Measurements from ENCODE around the gene USP5. TPM values are rescaled to one million over a fixed set of nuclear protein-coding genes. Genes with fewer than 3 reads are reported as not detected.
A peak's percentile ranks its signal among the peaks of the same experiment; 100 is the strongest.

The USP5 gene
- total RNA-seq, 3 donors from 2014 or later (not counting 1 experiment from before 2014, with no cell fraction given): 48.3 to 67.2 (median 57.2) TPM

GRCh38 chr12:6828781-6829535, 23.0 kb upstream of the USP5 start:
- DNase-seq (peak in 1 of 2 donors; percentile 65), ATAC-seq (peak; percentile 53 to 59 (median 56))
- intact Hi-C loops (cut with micrococcal nuclease): loop anchor here (5.0 kb wide), 1 partner anchor 77 kb away; the partner anchor contains the start of gene MLF2
- peak overlapping the region; percentile 46 for H3K4me3 ChIP-seq (ENCODE audit: low read length)
- no peaks in the 10 kb centered on the region for H3K36me3 ChIP-seq (ENCODE audit: control insufficient read depth, insufficient read depth, low read length)
- H3K27ac Mint-ChIP-seq: peak overlapping the region in 1 of 2 donors; percentile 73
- no peaks in the 10 kb centered on the region for H3K36me3 Mint-ChIP-seq
- TF ChIP-seq CTCF (IDR thresholded peaks at IDR 0.05): no peak
- no peaks in the 10 kb centered on the region for H3K9me3 Mint-ChIP-seq
- H3K27me3 ChIP-seq (ENCODE audit: control insufficient read depth, insufficient read depth, low read length): peaks cover 44% of the 10 kb centered on the region
- peaks cover 61 to 63% of the 10 kb centered on the region in 2 donors for H3K27me3 Mint-ChIP-seq (ENCODE audit: low read depth in 2 of 2)
- under 1% methylated on average over 71 of the region's 71 CpGs for WGBS (ENCODE audit: insufficient coverage)
- H3K4me1 ChIP-seq (ENCODE audit: control insufficient read depth, insufficient read depth, low read length): peaks cover 22% of the 10 kb centered on the region
- H3K9me3 ChIP-seq (ENCODE audit: control insufficient read depth, insufficient read depth, low read length): no peaks in the 10 kb centered on the region
- no peak overlapping the region for H3K27ac ChIP-seq (ENCODE audit: low read length)
- peaks cover 20 to 33% of the 10 kb centered on the region in 2 donors for H3K4me1 Mint-ChIP-seq
- H3K4me3 Mint-ChIP-seq: peak overlapping the region; percentile 94

- Histone ChIP-seq H3K4me3 (ENCODE audit: low read length) (no peak overlapping the region), H3K27ac (ENCODE audit: low read length) (no peak overlapping the region), H3K36me3 (ENCODE audit: control insufficient read depth, insufficient read depth, low read length) (no peaks in the 10 kb centered on the region), H3K4me1 (ENCODE audit: control insufficient read depth, insufficient read depth, low read length) (peaks cover 22% of the 10 kb centered on the region), H3K9me3 (ENCODE audit: control insufficient read depth, insufficient read depth, low read length) (no peaks in the 10 kb centered on the region), H3K27me3 (ENCODE audit: control insufficient read depth, insufficient read depth, low read length) (peaks cover 43% of the 10 kb centered on the region)
- ATAC-seq (no peak), DNase-seq (no peak)
- 65% methylated on average over 19 of the region's 19 CpGs for WGBS (ENCODE audit: insufficient coverage)
- Mint-ChIP-seq H3K4me3 (peak overlapping the region; percentile 94), H3K36me3 (no peaks in the 10 kb centered on the region), H3K27me3 (ENCODE audit: low read depth in 2 of 2) (peaks cover 57% of the 10 kb centered on the region in 2 donors), H3K9me3 (no peaks in the 10 kb centered on the region), H3K27ac (peak overlapping the region in 1 of 2 donors; percentile 73), H3K4me1 (peaks cover 20 to 33% of the 10 kb centered on the region in 2 donors)
- intact Hi-C loops (cut with micrococcal nuclease): loop anchor here (5.0 kb wide), 1 partner anchor 77 kb away; the partner anchor contains the start of gene MLF2
- no peak for TF ChIP-seq CTCF (IDR thresholded peaks at IDR 0.05)
These were observed 22.3 kb upstream of the USP5 start for GRCh38 chr12:6829536-6830220.

- Mint-ChIP-seq H3K4me3 (peak overlapping the region; percentile 94), H3K4me1 (peaks cover 20 to 28% of the 10 kb centered on the region in 2 donors), H3K9me3 (no peaks in the 10 kb centered on the region), H3K36me3 (no peaks in the 10 kb centered on the region), H3K27me3 (ENCODE audit: low read depth in 2 of 2) (peaks cover 50% of the 10 kb centered on the region in 2 donors), H3K27ac (no peak overlapping the region)
- Histone ChIP-seq H3K9me3 (ENCODE audit: control insufficient read depth, insufficient read depth, low read length) (no peaks in the 10 kb centered on the region), H3K4me3 (ENCODE audit: low read length) (no peak overlapping the region), H3K36me3 (ENCODE audit: control insufficient read depth, insufficient read depth, low read length) (no peaks in the 10 kb centered on the region), H3K4me1 (ENCODE audit: control insufficient read depth, insufficient read depth, low read length) (peaks cover 21% of the 10 kb centered on the region), H3K27me3 (ENCODE audit: control insufficient read depth, insufficient read depth, low read length) (peaks cover 37% of the 10 kb centered on the region), H3K27ac (ENCODE audit: low read length) (no peak overlapping the region)
- ATAC-seq (no peak), DNase-seq (no peak)
- intact Hi-C loops (cut with micrococcal nuclease): no loop called here
- no peak for TF ChIP-seq CTCF (IDR thresholded peaks at IDR 0.05)
- 90% methylated on average over 10 of the region's 11 CpGs for WGBS (ENCODE audit: insufficient coverage)
These were observed 21.6 kb upstream of the USP5 start for GRCh38 chr12:6830286-6830890.

All from natural killer cell (primary cell).